ENCODE results near the gene CRYBG2.

CRYBG2 gene

DNA sequence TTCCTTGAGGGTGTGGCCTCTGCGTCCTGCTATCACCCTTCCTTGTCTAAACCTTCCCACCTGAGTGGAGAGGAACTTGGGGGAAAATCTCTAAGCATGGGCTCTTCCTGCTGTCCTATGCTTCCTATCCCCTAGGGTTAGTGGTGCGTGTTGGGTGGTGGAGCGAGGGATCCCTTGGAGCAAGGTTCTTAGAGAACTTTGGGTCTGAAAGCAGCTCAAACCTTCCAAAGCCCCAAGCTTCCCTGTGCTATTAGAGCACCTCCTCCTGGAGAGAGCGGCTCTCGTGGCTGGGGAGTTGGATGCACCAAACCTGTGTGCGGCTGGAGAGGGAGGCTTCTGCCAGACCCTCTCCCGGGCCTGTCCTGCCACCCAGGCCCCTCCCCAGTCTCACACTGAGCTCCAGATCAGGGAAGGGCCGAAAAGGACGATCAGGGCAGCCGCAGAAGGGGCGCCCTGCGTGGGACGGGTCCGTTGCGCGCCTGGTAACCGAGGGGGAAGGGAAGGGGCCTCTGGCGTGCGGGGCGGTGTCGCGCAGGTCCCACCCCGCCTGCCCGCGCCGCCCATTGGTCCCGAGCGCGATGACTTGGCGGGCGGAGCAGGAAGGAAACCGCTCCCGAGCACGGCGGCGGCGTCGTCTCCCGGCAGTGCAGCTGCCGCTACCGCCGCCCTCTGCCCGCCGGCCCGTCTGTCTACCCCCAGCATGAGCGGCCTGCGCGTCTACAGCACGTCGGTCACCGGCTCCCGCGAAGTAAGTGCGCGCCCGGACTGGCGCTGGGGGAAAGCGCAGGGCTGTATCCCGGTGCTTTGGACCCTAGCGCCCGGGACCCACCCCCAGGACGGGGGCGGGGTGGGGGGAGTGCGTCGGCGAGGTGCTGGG is 74.2 kb downstream of the CRYBG2 start, which contains the start of gene SH3BGRL3:
Gene SH3BGRL3, plus strand, starts transcription at position 631 of the 877 bp plus-strand sequence. Its CDS starts 70 bp downstream, at position 701.
- peak; percentile 91 for DNase-seq

GRCh38 chr1:26278724-26279455 is 75.0 kb downstream of the CRYBG2 start:
- no peak for DNase-seq

- DNase-seq, result no peak
These were observed 75.6 kb downstream of the CRYBG2 start for GRCh38 chr1:26278303-26278702.

DNA sequence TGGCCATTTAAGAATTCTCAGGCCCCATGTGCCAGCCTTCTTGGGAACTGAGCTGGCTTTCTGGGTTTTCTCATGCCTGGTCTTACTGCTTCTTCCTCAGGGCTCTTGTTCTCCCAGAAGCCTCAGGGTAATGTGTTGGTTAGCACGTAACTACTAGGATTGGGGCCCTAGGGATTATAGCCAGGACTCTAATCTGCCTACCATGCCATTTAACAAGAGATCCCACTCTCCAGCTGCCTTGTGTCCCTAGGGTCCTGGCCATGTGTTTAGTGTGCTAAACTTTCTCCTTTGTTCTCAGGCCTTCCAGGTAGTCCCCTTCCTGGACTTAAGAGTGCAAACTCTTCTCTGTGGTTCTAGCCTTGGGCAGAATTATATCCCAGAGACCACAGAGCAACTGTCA is 76.2 kb downstream of the CRYBG2 start:
- no peak for DNase-seq

- no peak for DNase-seq
These were observed 76.7 kb downstream of the CRYBG2 start for GRCh38 chr1:26277261-26277661.

DNA sequence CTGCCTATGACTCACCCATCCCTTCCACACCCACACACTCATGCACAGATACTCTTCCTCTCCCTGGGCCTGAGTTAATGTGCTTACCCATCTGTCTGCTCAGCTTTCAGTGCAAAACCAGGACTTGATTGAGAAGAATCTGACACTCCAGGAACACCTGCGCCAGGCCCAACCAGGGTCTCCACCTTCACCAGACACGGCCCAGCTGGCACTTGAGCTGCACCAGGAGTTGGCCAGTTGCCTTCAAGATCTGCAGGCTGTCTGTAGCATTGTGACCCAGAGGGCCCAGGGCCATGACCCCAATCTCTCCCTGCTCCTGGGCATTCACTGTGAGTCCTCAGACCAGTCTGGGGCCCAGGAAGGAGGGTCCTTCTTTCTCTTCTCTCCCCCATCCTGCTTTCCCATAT is 77.5 kb downstream of the CRYBG2 start:
- DNase-seq, result no peak

- peak; percentile 85 for DNase-seq
These were observed 78.1 kb downstream of the CRYBG2 start for GRCh38 chr1:26275580-26276431.

DNA sequence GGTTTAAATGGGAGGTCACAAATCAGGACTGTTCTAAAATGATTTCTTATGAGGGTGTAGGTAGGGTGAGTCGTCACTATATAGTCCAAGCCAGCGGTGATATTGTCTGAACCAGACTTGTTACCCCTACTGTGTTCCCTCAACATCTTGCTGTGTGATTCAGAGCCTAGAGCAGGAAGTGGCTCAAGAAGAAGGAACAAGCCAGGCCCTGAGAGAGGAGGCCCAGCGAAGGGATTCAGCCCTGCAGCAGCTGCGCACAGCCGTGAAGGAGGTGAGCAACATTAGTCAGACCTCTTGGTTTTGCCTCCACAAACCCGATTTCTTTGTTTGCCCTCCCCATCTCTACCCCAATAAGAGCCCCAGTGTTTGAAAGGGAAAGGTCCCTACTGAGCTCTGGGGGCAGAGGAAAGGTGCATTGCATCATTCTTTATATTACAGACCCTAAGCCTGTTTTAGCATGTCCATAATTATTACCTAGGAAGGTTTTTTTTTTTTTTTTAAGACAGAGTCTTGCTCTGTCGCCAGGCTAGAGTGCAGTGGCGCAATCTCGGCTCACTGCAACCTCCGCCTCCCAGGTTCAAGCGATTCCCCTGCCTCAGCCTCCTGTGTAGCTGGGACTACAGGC is 79.0 kb downstream of the CRYBG2 start:
- no peak for DNase-seq
